Transverse colon (tissue), 4 donors: ENCODE results near the gene SULT4A1.

Experiments used
- CTCF ChIP-seq, 5 experiments: fragments of 200-600 bp in 3 of 5; fragments of 450-650 bp in 2 of 5; sonication (generic) in 3 of 5; IDR thresholded peaks; 1 replicate in 2 of 5; 2 replicates in 3 of 5; pipeline ENCODE4 v1.5.1; 2016 to 2017; ENCODE audit warnings: antibody characterized with exemption in 5 of 5, inconsistent platforms in 3 of 5, mild to moderate bottlenecking in 2 of 5, moderate library complexity in 1 of 5
- EP300 ChIP-seq: sonication (generic); formaldehyde crosslinking; IDR thresholded peaks from one replicate; pipeline ENCODE4 v1.6.1; 2017; ENCODE audit warnings: antibody characterized with exemption, low read depth
- POLR2AphosphoS5 ChIP-seq, 3 donors: sonication (generic); formaldehyde crosslinking; IDR thresholded peaks; one replicate each; pipeline ENCODE4 v1.6.1; 2016; ENCODE audit warnings: antibody characterized with exemption in 3 of 3

- TF ChIP-seq CTCF (IDR thresholded peaks at IDR 0.05), result no peak
- no peak for TF ChIP-seq EP300
- no peak for TF ChIP-seq POLR2AphosphoS5 (IDR thresholded peaks at IDR 0.05)
Measured at GRCh38 chr22:43894122-43894521, 31.8 kb upstream of the SULT4A1 start.
